SK-N-SH (cell line): ENCODE data around the gene RNF4. TPM values are rescaled to one million over a fixed set of nuclear protein-coding genes. Genes with fewer than 3 reads are reported as not detected.

Experiments used
- CTCF ChIA-PET: fragments of 300-600, 350-600 bp; formaldehyde crosslinking; extraction: SDS; loops from one replicate; lab custom pipeline; 2021; lab: Yijun Ruan, JAX
- POLR2A ChIA-PET: fragments of 350-600 bp; sonication (Branson Sonifier 250); formaldehyde crosslinking; extraction: SDS; loops from one replicate; lab custom pipeline; 2020; ENCODE audit warnings: antibody characterized with exemption, inconsistent platforms; lab: Yijun Ruan, JAX
- DNase-seq: peaks from one replicate; pipeline ENCODE4 v3.0.0; 2012
- H2AFZ ChIP-seq: fragments of 200-600 bp; sonication (generic); 2 replicates; pipeline ENCODE4 v1.8.1; 2016; ENCODE audit warnings: antibody characterized with exemption, mild to moderate bottlenecking, low read depth
- H3F3A ChIP-seq: fragments of 200-600 bp; sonication (generic); replicated peaks from 2 replicates; pipeline ENCODE3; 2016; ENCODE audit warnings: antibody characterized with exemption, mild to moderate bottlenecking; ENCODE audit not compliant: insufficient read depth
- H3K27ac ChIP-seq, 2 experiments: fragments of 200-500 bp in 1 of 2; fragments of 200-600 bp in 1 of 2; sonication (Bioruptor generic) in 1 of 2; sonication (generic), shearing (Covaris generic) in 1 of 2; 2 replicates each; pipeline versions ENCODE4 v1.5.1 to v1.6.1; 2014 to 2016; ENCODE audit warnings: low read depth in 2 of 2, inconsistent platforms in 1 of 2, low read length in 1 of 2, mild to moderate bottlenecking in 1 of 2, mixed read lengths in 1 of 2
- H3K27me3 ChIP-seq: fragments of 200-600 bp; sonication (generic), shearing (Covaris generic); 2 replicates; pipeline ENCODE4 v1.6.1; 2016; ENCODE audit warnings: mixed run types; ENCODE audit not compliant: insufficient read depth
- H3K36me3 ChIP-seq, 2 experiments: fragments of 200-500 bp in 1 of 2; fragments of 200-600 bp in 1 of 2; sonication (Bioruptor generic) in 1 of 2; sonication (generic) in 1 of 2; replicated peaks in 1 of 2; 2 replicates each; pipeline versions ENCODE3 to v1.5.1; 2014 to 2016; ENCODE audit warnings: low read length in 1 of 2, mild to moderate bottlenecking in 1 of 2; ENCODE audit not compliant: insufficient read depth in 2 of 2, control insufficient read depth in 1 of 2
- H3K4me1 ChIP-seq, 2 experiments: fragments of 200-500 bp in 1 of 2; fragments of 200-600 bp in 1 of 2; sonication (Bioruptor generic) in 1 of 2; sonication (generic), shearing (Covaris generic) in 1 of 2; 2 replicates each; pipeline versions ENCODE4 v1.5.1 to v1.6.1; 2014 to 2016; ENCODE audit warnings: low read depth in 1 of 2, low read length in 1 of 2, mixed run types in 1 of 2; ENCODE audit not compliant: insufficient read depth in 2 of 2, control insufficient read depth in 1 of 2
- H3K4me2 ChIP-seq: fragments of 200-600 bp; sonication (generic), shearing (Covaris generic); 2 replicates; pipeline ENCODE4 v1.6.1; 2017; ENCODE audit warnings: mixed run types
- H3K4me3 ChIP-seq, 2 experiments: fragments of 200-500 bp in 1 of 2; fragments of 200-600 bp in 1 of 2; sonication (Bioruptor generic) in 1 of 2; sonication (generic), shearing (Covaris generic) in 1 of 2; 2 replicates each; pipeline versions ENCODE4 v1.5.1 to v1.8.1; 2014 to 2016; ENCODE audit warnings: low read depth in 2 of 2, inconsistent platforms in 1 of 2, low read length in 1 of 2, mild to moderate bottlenecking in 1 of 2, mixed read lengths in 1 of 2, moderate library complexity in 1 of 2
- H3K79me2 ChIP-seq: fragments of 200-600 bp; sonication (generic); 2 replicates; pipeline ENCODE4 v1.8.1; 2017; ENCODE audit warnings: mild to moderate bottlenecking; ENCODE audit not compliant: insufficient read depth
- H3K9ac ChIP-seq: fragments of 200-600 bp; sonication (generic); 2 replicates; pipeline ENCODE4 v1.6.1; 2017; ENCODE audit warnings: mixed run types
- H3K9me2 ChIP-seq: fragments of 200-600 bp; sonication (generic); 2 replicates; pipeline ENCODE4 v1.6.1; 2017; ENCODE audit warnings: mixed run types
- H3K9me3 ChIP-seq: fragments of 200-600 bp; sonication (generic); 2 replicates; pipeline ENCODE4 v1.6.1; 2017; ENCODE audit warnings: mixed run types, mild to moderate bottlenecking, moderate library complexity
- H4K20me1 ChIP-seq: fragments of 200-600 bp; sonication (generic); 2 replicates; pipeline ENCODE4 v1.6.1; 2017; ENCODE audit warnings: mild to moderate bottlenecking, mixed run types; ENCODE audit not compliant: insufficient read depth
- ELF1 ChIP-seq: IDR thresholded peaks from 2 replicates; pipeline ENCODE4 v1.4.0; 2012
- EP300 ChIP-seq, 2 experiments: IDR thresholded peaks; 2 replicates each; pipeline versions ENCODE4 v1.4.0 to v1.6.1; 2012; ENCODE audit warnings: borderline replicate concordance in 1 of 2, low read depth in 1 of 2, low read length in 1 of 2
- EZH2phosphoT487 ChIP-seq: fragments of 200-600 bp; sonication (generic); IDR thresholded peaks from 2 replicates; pipeline ENCODE4 v1.6.1; 2017; ENCODE audit warnings: low read depth, mixed run types, mild to moderate bottlenecking, antibody characterized with exemption, moderate library complexity, borderline replicate concordance
- FOSL2 ChIP-seq: IDR thresholded peaks from 2 replicates; pipeline ENCODE4 v1.4.0; 2012; ENCODE audit warnings: low read depth, mild to moderate bottlenecking, moderate library complexity, borderline replicate concordance
- FOXJ3 ChIP-seq: sonication (generic); formaldehyde crosslinking; IDR thresholded peaks from 2 replicates; pipeline ENCODE4 v1.5.1; 2020; ENCODE audit warnings: mild to moderate bottlenecking, missing genetic modification reagents
- FOXM1 ChIP-seq: IDR thresholded peaks from 2 replicates; pipeline ENCODE4 v1.4.0; 2012; ENCODE audit warnings: low read depth, mild to moderate bottlenecking
- GATA2 ChIP-seq: sonication (generic); formaldehyde crosslinking; IDR thresholded peaks from 2 replicates; pipeline ENCODE4 v1.5.0; 2020; ENCODE audit warnings: mild to moderate bottlenecking, missing genetic modification reagents
- MEF2A ChIP-seq: IDR thresholded peaks from 2 replicates; pipeline ENCODE4 v1.4.0; 2012; ENCODE audit warnings: low read depth, borderline replicate concordance
- NRF1 ChIP-seq: IDR thresholded peaks from 2 replicates; pipeline ENCODE4 v1.6.1; 2012; ENCODE audit warnings: low read depth, mild to moderate bottlenecking, low read length
- RAD21 ChIP-seq: IDR thresholded peaks from 2 replicates; pipeline ENCODE4 v1.6.1; 2012; ENCODE audit warnings: mild to moderate bottlenecking, low read length
- RCOR1 ChIP-seq: fragments of 150-350 bp; IDR thresholded peaks from 2 replicates; pipeline ENCODE4 v1.6.1; 2017; ENCODE audit warnings: antibody characterized with exemption, low read length
- SIN3A ChIP-seq: IDR thresholded peaks from 2 replicates; pipeline ENCODE4 v1.6.1; 2012; ENCODE audit warnings: low read depth, mild to moderate bottlenecking, low read length, moderate library complexity, borderline replicate concordance
- SMC3 ChIP-seq: IDR thresholded peaks from 2 replicates; pipeline ENCODE4 v1.6.1; 2012; ENCODE audit warnings: low read depth, low read length, improper control_type of control experiment
- TAF1 ChIP-seq: IDR thresholded peaks from 2 replicates; pipeline ENCODE4 v1.6.1; 2012; ENCODE audit warnings: low read depth, mild to moderate bottlenecking, low read length, moderate library complexity, borderline replicate concordance
- TCF12 ChIP-seq: IDR thresholded peaks from 2 replicates; pipeline ENCODE4 v1.4.0; 2012
- WGBS: methylation state at CpG from one replicate; pipeline ENCODE4 v1.1.6; 2017; ENCODE audit warnings: low lambda C conversion rate; 5-methylcytosine and 5-hydroxymethylcytosine counted together
- polyA plus RNA-seq, 3 experiments: library from polyadenylated mRNA; depleted of rRNA; stranded (reverse); fragments of >200 nt; gene quantifications; 2 replicates each; pipeline ENCODE4 v1.2.3, GENCODE V29; 2012
- TF ChIP-seq, protein P1 (sequence below): fragments of 200-600 bp; sonication (generic); IDR thresholded peaks from 2 replicates; pipeline ENCODE4 v1.6.1; 2017; ENCODE audit warnings: antibody characterized with exemption, mild to moderate bottlenecking, moderate library complexity
- TF ChIP-seq, protein P2 (sequence below): fragments of 150-350 bp; IDR thresholded peaks from 2 replicates; pipeline ENCODE4 v1.6.1; 2017; ENCODE audit warnings: antibody characterized with exemption, low read length, low read depth, borderline replicate concordance
- TF ChIP-seq, protein P3 (sequence below): IDR thresholded peaks from 2 replicates; pipeline ENCODE4 v1.4.0; 2012; ENCODE audit warnings: low read depth, borderline replicate concordance
- TF ChIP-seq, protein P4 (sequence below): fragments of 150-350 bp; IDR thresholded peaks from 2 replicates; pipeline ENCODE4 v1.6.1; 2016; ENCODE audit warnings: mild to moderate bottlenecking, low read depth, low read length

The RNF4 gene
- polyA plus RNA-seq, 1 of the 3 experiments (the other 2 are of a cell fraction), result 60.7 TPM

DNA sequence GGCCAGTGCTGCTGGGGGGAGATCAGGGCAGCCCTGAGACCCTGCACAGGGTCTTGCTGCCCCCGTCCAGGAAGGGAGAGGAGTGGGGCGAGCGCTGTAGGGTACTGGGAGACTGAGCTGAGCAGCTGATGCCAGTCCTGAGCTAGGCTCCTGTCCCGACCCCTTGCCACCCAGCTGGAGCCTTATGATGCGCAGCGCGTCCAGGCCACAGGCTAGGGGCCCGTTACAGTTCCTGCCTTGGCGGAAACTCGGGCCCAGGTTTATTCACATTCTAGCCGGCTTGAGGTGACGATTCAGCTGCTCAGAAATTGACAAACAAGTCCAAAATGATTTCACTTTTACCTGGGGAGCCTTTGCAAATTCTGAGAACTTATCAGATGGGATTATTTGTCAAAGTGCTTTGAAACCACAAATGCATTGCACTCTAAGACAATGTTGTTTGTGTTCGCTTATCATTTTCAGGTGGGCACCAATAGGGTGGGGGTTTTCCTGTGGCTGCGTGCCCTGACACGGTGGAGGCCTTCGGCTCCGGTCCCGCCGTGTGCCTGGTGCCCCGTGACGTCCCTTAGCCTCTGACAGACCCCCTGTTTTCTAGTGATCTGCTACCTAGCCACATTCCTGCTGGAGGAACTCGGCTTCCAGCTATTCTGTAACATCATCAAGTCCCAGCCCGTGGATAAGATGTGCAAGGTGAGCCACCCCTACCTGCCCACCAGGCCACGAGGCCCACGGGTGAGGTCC lies 31.3 kb upstream of the RNF4 start:
- CTCF ChIA-PET, result interaction anchor here (1.5 to 3.3 kb wide), 6 partner anchors 11 to 217 kb away, joined by 3 to 19 read pairs (median 8); no protein-coding TSS in a partner anchor
- no peaks in the 10 kb centered on the region for H3K27me3 ChIP-seq
- H2AFZ ChIP-seq, result no peak overlapping the region
- H3F3A ChIP-seq, result no peaks in the 10 kb centered on the region
- no peak overlapping the region for H3K9ac ChIP-seq
- H3K9me3 ChIP-seq, result no peaks in the 10 kb centered on the region
- no peaks in the 10 kb centered on the region for H4K20me1 ChIP-seq
- no peak for DNase-seq
- TF ChIP-seq, protein P1, sequence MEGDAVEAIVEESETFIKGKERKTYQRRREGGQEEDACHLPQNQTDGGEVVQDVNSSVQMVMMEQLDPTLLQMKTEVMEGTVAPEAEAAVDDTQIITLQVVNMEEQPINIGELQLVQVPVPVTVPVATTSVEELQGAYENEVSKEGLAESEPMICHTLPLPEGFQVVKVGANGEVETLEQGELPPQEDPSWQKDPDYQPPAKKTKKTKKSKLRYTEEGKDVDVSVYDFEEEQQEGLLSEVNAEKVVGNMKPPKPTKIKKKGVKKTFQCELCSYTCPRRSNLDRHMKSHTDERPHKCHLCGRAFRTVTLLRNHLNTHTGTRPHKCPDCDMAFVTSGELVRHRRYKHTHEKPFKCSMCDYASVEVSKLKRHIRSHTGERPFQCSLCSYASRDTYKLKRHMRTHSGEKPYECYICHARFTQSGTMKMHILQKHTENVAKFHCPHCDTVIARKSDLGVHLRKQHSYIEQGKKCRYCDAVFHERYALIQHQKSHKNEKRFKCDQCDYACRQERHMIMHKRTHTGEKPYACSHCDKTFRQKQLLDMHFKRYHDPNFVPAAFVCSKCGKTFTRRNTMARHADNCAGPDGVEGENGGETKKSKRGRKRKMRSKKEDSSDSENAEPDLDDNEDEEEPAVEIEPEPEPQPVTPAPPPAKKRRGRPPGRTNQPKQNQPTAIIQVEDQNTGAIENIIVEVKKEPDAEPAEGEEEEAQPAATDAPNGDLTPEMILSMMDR, result no peak
- TF ChIP-seq EZH2phosphoT487 (no peak), MEF2A (no peak), RAD21 (no peak), FOXM1 (no peak), ELF1 (no peak), SMC3 (no peak), EP300 (IDR thresholded peaks at IDR 0.05; ENCODE audit: borderline replicate concordance in 1 of 2, low read depth in 1 of 2, low read length in 1 of 2) (no peak), FOXJ3 (CRISPR knock-in tag) (no peak), TAF1 (no peak), NRF1 (no peak), GATA2 (CRISPR knock-in tag) (no peak), SIN3A (no peak), TCF12 (no peak), FOSL2 (no peak), RCOR1 (no peak)
- TF ChIP-seq, protein P2, sequence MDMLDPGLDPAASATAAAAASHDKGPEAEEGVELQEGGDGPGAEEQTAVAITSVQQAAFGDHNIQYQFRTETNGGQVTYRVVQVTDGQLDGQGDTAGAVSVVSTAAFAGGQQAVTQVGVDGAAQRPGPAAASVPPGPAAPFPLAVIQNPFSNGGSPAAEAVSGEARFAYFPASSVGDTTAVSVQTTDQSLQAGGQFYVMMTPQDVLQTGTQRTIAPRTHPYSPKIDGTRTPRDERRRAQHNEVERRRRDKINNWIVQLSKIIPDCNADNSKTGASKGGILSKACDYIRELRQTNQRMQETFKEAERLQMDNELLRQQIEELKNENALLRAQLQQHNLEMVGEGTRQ, result no peak
- TF ChIP-seq, protein P3, sequence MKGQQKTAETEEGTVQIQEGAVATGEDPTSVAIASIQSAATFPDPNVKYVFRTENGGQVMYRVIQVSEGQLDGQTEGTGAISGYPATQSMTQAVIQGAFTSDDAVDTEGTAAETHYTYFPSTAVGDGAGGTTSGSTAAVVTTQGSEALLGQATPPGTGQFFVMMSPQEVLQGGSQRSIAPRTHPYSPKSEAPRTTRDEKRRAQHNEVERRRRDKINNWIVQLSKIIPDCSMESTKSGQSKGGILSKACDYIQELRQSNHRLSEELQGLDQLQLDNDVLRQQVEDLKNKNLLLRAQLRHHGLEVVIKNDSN, result no peak
- TF ChIP-seq, protein P4, sequence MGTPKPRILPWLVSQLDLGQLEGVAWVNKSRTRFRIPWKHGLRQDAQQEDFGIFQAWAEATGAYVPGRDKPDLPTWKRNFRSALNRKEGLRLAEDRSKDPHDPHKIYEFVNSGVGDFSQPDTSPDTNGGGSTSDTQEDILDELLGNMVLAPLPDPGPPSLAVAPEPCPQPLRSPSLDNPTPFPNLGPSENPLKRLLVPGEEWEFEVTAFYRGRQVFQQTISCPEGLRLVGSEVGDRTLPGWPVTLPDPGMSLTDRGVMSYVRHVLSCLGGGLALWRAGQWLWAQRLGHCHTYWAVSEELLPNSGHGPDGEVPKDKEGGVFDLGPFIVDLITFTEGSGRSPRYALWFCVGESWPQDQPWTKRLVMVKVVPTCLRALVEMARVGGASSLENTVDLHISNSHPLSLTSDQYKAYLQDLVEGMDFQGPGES, result no peak
- TF ChIP-seq, all 33 proteins: peak for 0
- Histone ChIP-seq H3K4me1 (peaks cover 6 to 11% of the 10 kb centered on the region in 2 experiments; a peak in 1 of 4 replicates), H3K4me2 (no peak overlapping the region), H3K4me3 (no peak overlapping the region), H3K9me2 (no peaks in the 10 kb centered on the region), H3K36me3 (no peaks in the 10 kb centered on the region), H3K79me2 (no peaks in the 10 kb centered on the region), H3K27ac (no peak overlapping the region)
- WGBS, result 94% methylated on average over 11 of the region's 25 CpGs
- POLR2A ChIA-PET, result no interaction called here
